Right lobe of liver (tissue), 6 donors: ENCODE data around the gene FGR. TPM values are rescaled to one million over a fixed set of nuclear protein-coding genes. Genes with fewer than 3 reads are reported as not detected.
A peak's percentile ranks its signal among the peaks of the same experiment; 100 is the strongest.

Experiments used
- ATAC-seq, 4 donors: fragments of 200-7000 bp; cut with Tn5 transposase; one replicate each; pipeline ENCODE4 v1.9.1; 2020; ENCODE audit warnings: mild to moderate bottlenecking in 4 of 4, moderate library complexity in 4 of 4
- DNase-seq, 3 donors: peaks; one replicate each; pipeline ENCODE4 v3.0.0-alpha.2; 2020
- H3K27ac ChIP-seq, 3 donors: fragments of 200-600 bp; one replicate each; pipeline ENCODE4 v1.8.0; 2022
- H3K27me3 ChIP-seq, 2 donors: fragments of 200-600 bp; one replicate each; pipeline ENCODE4 v1.8.0; 2022
- H3K36me3 ChIP-seq, 4 donors: fragments of 200-600 bp; sonication (generic) in 1 of 4; one replicate each; pipeline versions ENCODE4 v1.5.1 to v1.8.0; 2017 to 2022; ENCODE audit warnings: control low read depth in 1 of 4
- H3K4me1 ChIP-seq, 4 donors: fragments of 200-600 bp; sonication (generic) in 1 of 4; one replicate each; pipeline versions ENCODE4 v1.5.1 to v1.8.0; 2017 to 2022; ENCODE audit warnings: control low read depth in 1 of 4
- H3K4me3 ChIP-seq, 3 donors: fragments of 200-600 bp; one replicate each; pipeline ENCODE4 v1.8.0; 2022
- H3K9me3 ChIP-seq, 4 donors: fragments of 200-600 bp; sonication (generic) in 1 of 4; one replicate each; pipeline versions ENCODE4 v1.5.1 to v1.8.0; 2017 to 2022; ENCODE audit warnings: control low read depth in 1 of 4
- POLR2A ChIP-seq: fragments of 450-650 bp; IDR thresholded peaks from one replicate; pipeline ENCODE4 v1.6.1; 2017; ENCODE audit warnings: antibody characterized with exemption, mild to moderate bottlenecking
- WGBS: methylation state at CpG from one replicate; pipeline ENCODE4 v1.1.6; 2018; ENCODE audit warnings: low coverage, low lambda C conversion rate; ENCODE audit not compliant: insufficient coverage; ENCODE audit errors: missing lambda C conversion rate; 5-methylcytosine and 5-hydroxymethylcytosine counted together
- intact Hi-C, 2 donors: fragments of 100-400 bp; cut with DNase I; formaldehyde crosslinking; loops; one replicate each; pipeline versions ENCODE4 v1.11.2 to v1.14.1; 2022
- total RNA-seq, 6 experiments: library from RNA; depleted of rRNA in 2 of 6; stranded (reverse); fragments of >200 nt in 2 of 6; fragmentation: NEBNext Ultra II Directional in 3 of 6; extraction: Animal tissue kit (Norgen Biotek cat#: 25700) in 3 of 6; gene quantifications; one replicate each; pipeline versions ENCODE4 v1.1.0 to v1.2.4, GENCODE V29; 2016 to 2023
- TF ChIP-seq, protein P1 (sequence below), 4 donors: fragments of 200-600 bp in 3 of 4; fragments of 450-650 bp in 1 of 4; IDR thresholded peaks; one replicate each; pipeline versions ENCODE4 v1.5.1 to v1.8.0; 2016 to 2022; ENCODE audit warnings: antibody characterized with exemption in 4 of 4, mild to moderate bottlenecking in 2 of 4
- donor health status: DM: no; HTN: yes; CAD: no.
- donor health status: DM: no; HTN: no; CAD: no.
- donor health status: DM: no; HTN: no; CAD: no.
- donor health status: DM: no; HTN: yes; CAD: no.
- donor health status: DM: no; HTN: yes; CAD: no.

Gene FGR
- total RNA-seq, 6 experiments from 2014 or later = 2.5 to 10.0 (median 6.3) TPM

DNA sequence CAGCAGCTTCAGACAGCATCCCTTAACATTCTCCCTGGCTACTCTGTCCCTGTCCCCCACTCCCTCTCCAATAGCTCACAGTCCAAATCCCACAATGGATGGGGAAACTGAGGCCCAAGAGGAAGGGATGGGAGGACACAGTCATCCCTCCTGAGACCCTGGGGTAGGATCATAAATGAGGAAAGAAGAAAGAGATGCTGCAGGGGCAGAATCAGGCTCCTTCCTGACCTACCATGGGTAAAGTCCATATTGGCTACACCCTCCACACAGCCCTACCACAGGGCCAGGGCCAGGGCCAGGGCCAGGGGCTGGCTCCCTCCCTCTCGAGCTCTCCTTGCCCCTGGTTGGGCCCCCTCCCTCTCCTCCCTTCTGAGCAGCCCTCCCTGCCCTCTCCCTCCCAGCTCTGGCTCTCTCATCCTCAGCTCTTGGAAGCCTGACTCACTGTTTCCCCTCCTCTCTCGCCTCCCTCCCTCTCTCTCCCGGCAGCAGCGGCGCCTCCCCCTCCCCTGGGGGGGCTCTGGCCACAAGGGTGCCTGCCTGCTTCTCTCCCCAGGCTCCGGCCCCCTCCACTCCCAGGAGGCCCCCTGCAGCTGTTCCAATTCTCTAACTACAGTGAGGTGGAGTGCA is 36.0 kb downstream of the FGR start:
- Histone ChIP-seq H3K27ac (peak overlapping the region in 1 of 3 donors; percentile 10), H3K4me1 (peaks cover 0 to 21% (median 10%) of the 10 kb centered on the region in 4 donors), H3K9me3 (no peaks in the 10 kb centered on the region), H3K4me3 (no peak overlapping the region), H3K36me3 (no peaks in the 10 kb centered on the region), H3K27me3 (no peaks in the 10 kb centered on the region)
- intact Hi-C loops = loop anchor here (5.0 to 10.0 kb wide), 2 partner anchors 42 to 194 kb away; no protein-coding TSS in a partner anchor
- no peak for TF ChIP-seq POLR2A
- TF ChIP-seq, protein P1, sequence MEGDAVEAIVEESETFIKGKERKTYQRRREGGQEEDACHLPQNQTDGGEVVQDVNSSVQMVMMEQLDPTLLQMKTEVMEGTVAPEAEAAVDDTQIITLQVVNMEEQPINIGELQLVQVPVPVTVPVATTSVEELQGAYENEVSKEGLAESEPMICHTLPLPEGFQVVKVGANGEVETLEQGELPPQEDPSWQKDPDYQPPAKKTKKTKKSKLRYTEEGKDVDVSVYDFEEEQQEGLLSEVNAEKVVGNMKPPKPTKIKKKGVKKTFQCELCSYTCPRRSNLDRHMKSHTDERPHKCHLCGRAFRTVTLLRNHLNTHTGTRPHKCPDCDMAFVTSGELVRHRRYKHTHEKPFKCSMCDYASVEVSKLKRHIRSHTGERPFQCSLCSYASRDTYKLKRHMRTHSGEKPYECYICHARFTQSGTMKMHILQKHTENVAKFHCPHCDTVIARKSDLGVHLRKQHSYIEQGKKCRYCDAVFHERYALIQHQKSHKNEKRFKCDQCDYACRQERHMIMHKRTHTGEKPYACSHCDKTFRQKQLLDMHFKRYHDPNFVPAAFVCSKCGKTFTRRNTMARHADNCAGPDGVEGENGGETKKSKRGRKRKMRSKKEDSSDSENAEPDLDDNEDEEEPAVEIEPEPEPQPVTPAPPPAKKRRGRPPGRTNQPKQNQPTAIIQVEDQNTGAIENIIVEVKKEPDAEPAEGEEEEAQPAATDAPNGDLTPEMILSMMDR (IDR thresholded peaks at IDR 0.05) = no peak
- WGBS = 27% methylated on average over 5 of the region's 6 CpGs
- ATAC-seq (peak in 1 of 4 donors; percentile 4), DNase-seq (no peak)

- no CpG with 5 or more reads among the region's 3 CpGs for WGBS
- no peaks in the 10 kb centered on the region for H3K9me3 ChIP-seq
- intact Hi-C loops = loop anchor here (5.0 to 10.0 kb wide), 2 partner anchors 41 to 193 kb away; no protein-coding TSS in a partner anchor
- ATAC-seq (no peak), DNase-seq (no peak)
- H3K36me3 ChIP-seq = no peaks in the 10 kb centered on the region
- TF ChIP-seq, protein P1 (IDR thresholded peaks at IDR 0.05) = no peak
- no peak for TF ChIP-seq POLR2A
- H3K4me1 ChIP-seq = peaks cover 0 to 21% (median 10%) of the 10 kb centered on the region in 4 donors
- no peaks in the 10 kb centered on the region for H3K27me3 ChIP-seq
- no peak overlapping the region for H3K4me3 ChIP-seq
- H3K27ac ChIP-seq = no peak overlapping the region
These were observed 36.7 kb downstream of the FGR start for GRCh38 chr1:27598295-27598687.

- ATAC-seq (no peak), DNase-seq (no peak)
- Histone ChIP-seq H3K27ac (no peak overlapping the region), H3K27me3 (no peaks in the 10 kb centered on the region), H3K4me1 (peaks cover 0 to 21% (median 10%) of the 10 kb centered on the region in 4 donors), H3K36me3 (no peaks in the 10 kb centered on the region), H3K9me3 (no peaks in the 10 kb centered on the region), H3K4me3 (no peak overlapping the region)
- TF ChIP-seq, protein P1 (IDR thresholded peaks at IDR 0.05) = no peak
- no peak for TF ChIP-seq POLR2A
- intact Hi-C loops = loop anchor here (5.0 to 10.0 kb wide), 2 partner anchors 40 to 193 kb away; no protein-coding TSS in a partner anchor
- WGBS = 58% methylated on average over 5 of the region's 7 CpGs
These were observed 37.3 kb downstream of the FGR start for GRCh38 chr1:27597516-27598294.

GRCh38 chr1:27596986-27597385 is 38.0 kb downstream of the FGR start:
- 20% methylated on average over 1 of the region's 4 CpGs for WGBS
- Histone ChIP-seq H3K4me3 (no peak overlapping the region), H3K36me3 (no peaks in the 10 kb centered on the region), H3K27me3 (no peaks in the 10 kb centered on the region), H3K4me1 (peaks cover 0 to 14% (median 7%) of the 10 kb centered on the region in 4 donors), H3K27ac (no peak overlapping the region), H3K9me3 (no peaks in the 10 kb centered on the region)
- TF ChIP-seq POLR2A = no peak
- TF ChIP-seq, protein P1 (IDR thresholded peaks at IDR 0.05) = no peak
- ATAC-seq (no peak), DNase-seq (no peak)
- intact Hi-C loops = loop anchor here (5.0 to 10.0 kb wide), 2 partner anchors 40 to 192 kb away; no protein-coding TSS in a partner anchor
